Measurements from ENCODE around the gene UCHL3. TPM values are rescaled to one million over a fixed set of nuclear protein-coding genes. Genes with fewer than 3 reads are reported as not detected.
A peak's percentile ranks its signal among the peaks of the same experiment; 100 is the strongest.

UCHL3 gene
- total and polyA plus RNA-seq, 4 donors: 10.3 to 38.3 (median 29.0) TPM

DNA sequence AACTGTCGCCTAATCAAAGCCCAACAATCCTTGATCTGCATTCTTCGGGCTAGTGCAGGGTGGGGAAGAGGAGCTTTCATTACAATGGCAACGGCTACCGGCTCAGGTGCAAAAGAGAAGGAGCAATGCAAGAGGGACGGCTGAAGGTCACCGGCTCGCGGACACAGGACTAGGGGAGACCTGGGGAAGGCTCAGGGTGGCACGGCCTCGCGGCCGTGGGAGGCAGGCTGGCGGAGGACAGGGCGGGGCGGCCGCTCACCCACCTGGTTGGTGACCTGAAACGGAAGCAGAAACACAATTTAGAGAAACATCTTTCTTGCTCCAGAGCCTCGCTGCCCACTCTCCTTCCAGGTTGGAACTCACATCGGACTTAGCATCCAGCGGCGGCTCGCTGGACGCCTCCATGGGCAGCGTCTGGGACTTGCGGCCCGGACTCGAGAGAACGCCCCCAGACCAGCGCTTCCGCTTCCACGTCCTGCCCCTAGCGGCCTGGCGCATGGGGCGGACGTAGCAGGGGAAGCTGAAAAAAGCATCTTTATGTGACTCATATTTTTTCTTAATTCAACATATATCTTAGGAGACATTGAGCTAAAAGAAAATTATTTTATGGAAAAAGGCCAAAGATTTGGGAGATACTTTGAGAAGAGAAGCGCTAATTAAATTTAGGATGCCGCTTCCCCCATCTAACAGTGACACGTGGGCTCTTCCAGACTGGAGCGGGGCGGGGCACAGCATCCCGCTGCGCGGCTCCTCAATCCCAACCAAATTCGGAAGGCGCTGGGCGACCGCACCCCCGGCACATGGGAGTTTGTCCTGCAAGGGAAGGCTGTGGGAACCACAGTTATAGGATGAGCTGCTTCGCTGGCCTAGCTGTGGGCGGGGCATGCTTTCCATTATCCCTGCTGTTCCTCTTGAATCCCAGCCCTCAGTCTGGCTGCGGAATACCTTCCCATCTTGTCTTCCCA, 11.9 kb upstream of the UCHL3 start, which contains the start of gene COMMD6:
Gene COMMD6, minus strand, starts transcription at position 441 of the 965 bp plus-strand sequence. Its CDS starts 36 bp downstream, at position 405.
- peaks cover 0 to 9% (median 3%) of the 10 kb centered on the region in 4 donors for H3K36me3 ChIP-seq (ENCODE audit: control insufficient read depth in 4 of 4, insufficient read depth in 4 of 4, low read length in 4 of 4)
- no peaks in the 10 kb centered on the region for H3K9me3 ChIP-seq (ENCODE audit: control insufficient read depth in 4 of 4, insufficient read depth in 3 of 4, low read length in 3 of 4)
- H3K4me1 ChIP-seq (ENCODE audit: control insufficient read depth in 5 of 5, insufficient read depth in 5 of 5, low read length in 5 of 5): peaks cover 3 to 11% (median 5%) of the 10 kb centered on the region in 5 donors
- TF ChIP-seq, protein P1, sequence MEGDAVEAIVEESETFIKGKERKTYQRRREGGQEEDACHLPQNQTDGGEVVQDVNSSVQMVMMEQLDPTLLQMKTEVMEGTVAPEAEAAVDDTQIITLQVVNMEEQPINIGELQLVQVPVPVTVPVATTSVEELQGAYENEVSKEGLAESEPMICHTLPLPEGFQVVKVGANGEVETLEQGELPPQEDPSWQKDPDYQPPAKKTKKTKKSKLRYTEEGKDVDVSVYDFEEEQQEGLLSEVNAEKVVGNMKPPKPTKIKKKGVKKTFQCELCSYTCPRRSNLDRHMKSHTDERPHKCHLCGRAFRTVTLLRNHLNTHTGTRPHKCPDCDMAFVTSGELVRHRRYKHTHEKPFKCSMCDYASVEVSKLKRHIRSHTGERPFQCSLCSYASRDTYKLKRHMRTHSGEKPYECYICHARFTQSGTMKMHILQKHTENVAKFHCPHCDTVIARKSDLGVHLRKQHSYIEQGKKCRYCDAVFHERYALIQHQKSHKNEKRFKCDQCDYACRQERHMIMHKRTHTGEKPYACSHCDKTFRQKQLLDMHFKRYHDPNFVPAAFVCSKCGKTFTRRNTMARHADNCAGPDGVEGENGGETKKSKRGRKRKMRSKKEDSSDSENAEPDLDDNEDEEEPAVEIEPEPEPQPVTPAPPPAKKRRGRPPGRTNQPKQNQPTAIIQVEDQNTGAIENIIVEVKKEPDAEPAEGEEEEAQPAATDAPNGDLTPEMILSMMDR (IDR thresholded peaks at IDR 0.05; ENCODE audit: control extremely low read depth, extremely low read depth): peak; percentile 4
- ATAC-seq (ENCODE audit: insufficient read depth, low FRiP score) (peak; percentile 97), DNase-seq (peak; percentile 73 to 89 (median 89))
- H3K9ac ChIP-seq (ENCODE audit: insufficient read depth in 1 of 2, low read length in 2 of 2): peak within 1 kb of the TSS; percentile 70 to 86
- peak within 1 kb of the TSS; percentile 97 for H3K4me3 ChIP-seq
- 0% methylated on average over 49 to 51 of the region's 51 CpGs for WGBS, 2 donors
- no peaks in the 10 kb centered on the region for H3K27me3 ChIP-seq (ENCODE audit: control insufficient read depth in 3 of 3, insufficient read depth in 3 of 3, low read length in 2 of 3)
- peak within 1 kb of the TSS; percentile 71 to 84 for H3K27ac ChIP-seq (ENCODE audit: low read depth in 1 of 2, low read length in 1 of 2)

DNA sequence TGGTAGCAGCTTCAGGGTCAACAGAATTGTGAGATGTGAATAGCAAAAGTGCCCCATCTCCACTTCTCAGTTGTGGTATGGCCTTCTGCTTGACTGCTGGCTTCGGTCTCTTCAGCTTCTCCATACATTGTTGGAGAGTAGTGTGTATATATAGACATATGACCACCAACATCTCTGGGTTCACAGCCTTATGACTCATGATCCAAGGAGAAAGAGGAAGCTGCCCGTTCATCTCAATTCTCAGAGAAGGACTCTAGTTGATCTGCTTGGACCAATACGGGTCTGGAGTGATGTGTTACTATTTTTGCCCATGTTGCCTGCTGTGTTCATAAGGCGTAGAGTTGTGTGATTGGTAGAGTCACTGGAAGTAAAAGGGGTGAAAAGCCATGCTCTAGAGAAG, 8.3 kb upstream of the UCHL3 start:
- Histone ChIP-seq H3K27me3 (ENCODE audit: control insufficient read depth in 3 of 3, insufficient read depth in 3 of 3, low read length in 2 of 3) (no peaks in the 10 kb centered on the region), H3K27ac (ENCODE audit: low read depth in 1 of 2, low read length in 1 of 2) (no peak overlapping the region), H3K36me3 (ENCODE audit: control insufficient read depth in 4 of 4, insufficient read depth in 4 of 4, low read length in 4 of 4) (peaks cover 0 to 2% (median 0%) of the 10 kb centered on the region in 4 donors), H3K4me1 (ENCODE audit: control insufficient read depth in 5 of 5, insufficient read depth in 5 of 5, low read length in 5 of 5) (peaks cover 2 to 9% (median 5%) of the 10 kb centered on the region in 5 donors), H3K9me3 (ENCODE audit: control insufficient read depth in 4 of 4, insufficient read depth in 3 of 4, low read length in 3 of 4) (no peaks in the 10 kb centered on the region), H3K4me3 (no peak overlapping the region), H3K9ac (ENCODE audit: insufficient read depth in 1 of 2, low read length in 2 of 2) (no peak overlapping the region)
- WGBS, 2 donors: 51 to 69% methylated on average over 4 of the region's 4 CpGs
- TF ChIP-seq, protein P1 (IDR thresholded peaks at IDR 0.05; ENCODE audit: control extremely low read depth, extremely low read depth): no peak
- ATAC-seq (ENCODE audit: insufficient read depth, low FRiP score) (no peak), DNase-seq (peak in 1 of 3 donors; percentile 11)

DNA sequence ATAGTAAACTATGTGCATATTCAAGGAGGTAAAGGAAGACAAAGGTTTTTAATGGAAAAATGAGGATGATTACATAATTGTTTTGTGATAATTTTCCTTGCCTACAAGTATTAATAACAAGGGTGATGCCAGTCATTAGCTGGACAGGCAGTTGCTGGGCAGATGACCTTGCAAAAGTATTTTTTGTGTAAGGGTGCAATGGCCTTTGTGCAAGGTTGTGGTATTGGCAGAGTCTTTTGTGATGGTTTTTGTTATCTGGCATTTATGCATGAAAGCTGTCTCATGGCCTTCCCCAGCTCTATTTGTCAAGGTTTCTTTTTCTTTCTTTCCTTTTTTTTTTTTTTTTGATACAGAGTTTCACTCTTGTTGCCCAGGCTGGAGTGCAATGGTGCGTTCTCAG, 7.6 kb upstream of the UCHL3 start:
- H3K27me3 ChIP-seq (ENCODE audit: control insufficient read depth in 3 of 3, insufficient read depth in 3 of 3, low read length in 2 of 3): no peaks in the 10 kb centered on the region
- H3K9me3 ChIP-seq (ENCODE audit: control insufficient read depth in 4 of 4, insufficient read depth in 3 of 4, low read length in 3 of 4): no peaks in the 10 kb centered on the region
- H3K27ac ChIP-seq (ENCODE audit: low read depth in 1 of 2, low read length in 1 of 2): no peak overlapping the region
- H3K4me3 ChIP-seq: no peak overlapping the region
- WGBS, 2 donors: 93 to 100% methylated on average over 1 of the region's 1 CpG
- H3K9ac ChIP-seq (ENCODE audit: insufficient read depth in 1 of 2, low read length in 2 of 2): no peak overlapping the region
- TF ChIP-seq, protein P1 (IDR thresholded peaks at IDR 0.05; ENCODE audit: control extremely low read depth, extremely low read depth): no peak
- H3K36me3 ChIP-seq (ENCODE audit: control insufficient read depth in 4 of 4, insufficient read depth in 4 of 4, low read length in 4 of 4): no peaks in the 10 kb centered on the region
- peaks cover 0 to 4% (median 1%) of the 10 kb centered on the region in 5 donors for H3K4me1 ChIP-seq (ENCODE audit: control insufficient read depth in 5 of 5, insufficient read depth in 5 of 5, low read length in 5 of 5)
- DNase-seq (no peak), ATAC-seq (ENCODE audit: insufficient read depth, low FRiP score) (no peak)
